ENCODE results near the gene LRRC4.

The LRRC4 gene

DNA sequence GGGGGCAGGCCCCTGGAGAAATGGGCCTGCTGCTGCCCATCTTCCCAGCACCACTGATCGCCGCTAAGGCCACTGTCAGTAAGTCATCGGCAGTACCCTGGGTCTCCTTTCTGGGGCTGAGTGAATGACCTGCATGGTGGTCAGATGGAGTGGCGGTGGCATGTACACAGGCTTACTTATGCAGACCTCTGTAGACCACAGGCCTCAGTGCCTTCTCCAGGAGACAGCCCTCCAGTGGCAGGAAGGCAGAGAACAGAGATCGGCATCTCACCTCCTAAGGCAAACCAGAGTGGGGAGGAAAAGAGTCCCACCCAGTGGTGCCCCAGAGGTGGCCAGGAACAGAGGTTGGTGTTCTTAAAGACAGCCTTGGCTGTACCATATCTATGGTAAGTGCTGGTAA, 22.8 kb upstream of the LRRC4 start:
- intact Hi-C loops (cut with DNase I; ENCODE audit: low total_unique reads), result no loop called here
- no peaks in the 10 kb centered on the region for H3K4me1 ChIP-seq
- TF ChIP-seq, protein P1, sequence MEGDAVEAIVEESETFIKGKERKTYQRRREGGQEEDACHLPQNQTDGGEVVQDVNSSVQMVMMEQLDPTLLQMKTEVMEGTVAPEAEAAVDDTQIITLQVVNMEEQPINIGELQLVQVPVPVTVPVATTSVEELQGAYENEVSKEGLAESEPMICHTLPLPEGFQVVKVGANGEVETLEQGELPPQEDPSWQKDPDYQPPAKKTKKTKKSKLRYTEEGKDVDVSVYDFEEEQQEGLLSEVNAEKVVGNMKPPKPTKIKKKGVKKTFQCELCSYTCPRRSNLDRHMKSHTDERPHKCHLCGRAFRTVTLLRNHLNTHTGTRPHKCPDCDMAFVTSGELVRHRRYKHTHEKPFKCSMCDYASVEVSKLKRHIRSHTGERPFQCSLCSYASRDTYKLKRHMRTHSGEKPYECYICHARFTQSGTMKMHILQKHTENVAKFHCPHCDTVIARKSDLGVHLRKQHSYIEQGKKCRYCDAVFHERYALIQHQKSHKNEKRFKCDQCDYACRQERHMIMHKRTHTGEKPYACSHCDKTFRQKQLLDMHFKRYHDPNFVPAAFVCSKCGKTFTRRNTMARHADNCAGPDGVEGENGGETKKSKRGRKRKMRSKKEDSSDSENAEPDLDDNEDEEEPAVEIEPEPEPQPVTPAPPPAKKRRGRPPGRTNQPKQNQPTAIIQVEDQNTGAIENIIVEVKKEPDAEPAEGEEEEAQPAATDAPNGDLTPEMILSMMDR (IDR thresholded peaks at IDR 0.05), result no peak
- H3K9me3 ChIP-seq, result no peaks in the 10 kb centered on the region
- H3K4me3 ChIP-seq, result no peak overlapping the region
- H3K27me3 ChIP-seq, result no peaks in the 10 kb centered on the region
- no peak for DNase-seq
- no peak overlapping the region for H3K27ac ChIP-seq
- no peaks in the 10 kb centered on the region for H3K36me3 ChIP-seq

DNA sequence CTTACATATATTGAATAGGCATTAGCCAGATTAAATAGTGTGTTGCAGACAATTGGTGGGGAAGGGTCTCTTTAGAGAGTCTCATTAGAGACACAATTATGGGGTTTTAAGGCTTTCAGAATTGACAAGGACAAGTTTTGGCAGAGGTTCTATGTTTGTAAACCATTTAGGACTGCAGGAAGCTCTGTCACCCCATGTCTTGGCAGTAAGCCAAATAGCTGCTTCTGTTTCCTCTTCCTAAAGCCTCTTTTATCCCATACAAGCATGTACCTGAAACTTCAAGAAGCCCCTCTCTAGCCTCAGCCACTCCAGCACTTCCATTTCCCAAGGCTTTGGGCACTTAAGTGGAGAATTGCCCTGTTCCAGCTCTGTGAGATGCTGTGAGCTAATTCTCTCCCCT, 21.8 kb upstream of the LRRC4 start:
- Histone ChIP-seq H3K4me3 (no peak overlapping the region), H3K4me1 (no peaks in the 10 kb centered on the region), H3K27ac (no peak overlapping the region), H3K36me3 (no peaks in the 10 kb centered on the region), H3K9me3 (no peaks in the 10 kb centered on the region), H3K27me3 (no peaks in the 10 kb centered on the region)
- intact Hi-C loops (cut with DNase I; ENCODE audit: low total_unique reads), result no loop called here
- TF ChIP-seq, protein P1 (IDR thresholded peaks at IDR 0.05), result no peak
- DNase-seq, result no peak

DNA sequence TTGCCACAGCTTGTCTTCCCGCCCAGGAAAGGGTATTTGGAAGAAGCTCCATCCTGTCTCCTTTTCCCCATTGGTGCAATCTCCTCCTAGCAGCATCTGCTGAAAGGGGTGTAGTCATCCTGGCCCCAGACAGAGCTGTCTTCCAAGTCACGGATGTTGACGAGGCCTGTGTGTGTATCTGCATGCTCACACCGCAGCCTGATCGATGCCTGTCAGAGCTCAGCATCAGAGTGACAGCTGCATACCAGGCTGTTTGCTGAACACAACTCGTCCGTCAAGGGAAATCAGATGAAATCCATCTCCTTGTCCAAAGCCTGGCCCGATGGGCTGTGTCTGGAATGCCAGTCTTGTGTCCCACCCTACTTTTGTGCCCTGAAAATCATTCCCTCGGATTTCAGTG, 21.2 kb upstream of the LRRC4 start:
- Histone ChIP-seq H3K36me3 (no peaks in the 10 kb centered on the region), H3K27me3 (no peaks in the 10 kb centered on the region), H3K27ac (no peak overlapping the region), H3K4me3 (no peak overlapping the region), H3K4me1 (no peaks in the 10 kb centered on the region), H3K9me3 (no peaks in the 10 kb centered on the region)
- TF ChIP-seq, protein P1 (IDR thresholded peaks at IDR 0.05), result no peak
- DNase-seq, result no peak
- intact Hi-C loops (cut with DNase I; ENCODE audit: low total_unique reads), result no loop called here

DNA sequence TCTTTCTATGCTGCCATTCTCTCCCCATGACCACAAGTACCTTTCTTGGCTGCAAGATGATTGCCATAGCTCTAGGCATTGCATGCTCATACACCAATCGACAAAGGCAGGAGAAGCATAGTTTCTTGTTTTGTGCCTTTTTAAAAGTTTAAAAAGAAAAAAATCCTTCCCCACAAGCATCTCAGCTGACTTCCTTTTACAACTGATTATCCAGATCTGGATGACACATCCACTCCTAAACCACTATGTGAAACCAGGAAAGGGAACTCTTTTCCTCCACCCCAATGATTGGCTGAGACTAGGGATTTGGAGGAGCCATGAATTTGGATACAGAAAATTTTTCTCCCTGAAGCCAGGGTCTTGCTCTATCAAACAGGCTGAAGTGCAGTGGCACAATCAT, 14.5 kb upstream of the LRRC4 start:
- Histone ChIP-seq H3K27me3 (no peaks in the 10 kb centered on the region), H3K9me3 (no peaks in the 10 kb centered on the region), H3K4me3 (no peak overlapping the region), H3K4me1 (peaks cover 0 to 4% (median 0%) of the 10 kb centered on the region in 4 donors), H3K36me3 (peaks cover 0 to 9% (median 0%) of the 10 kb centered on the region in 3 donors), H3K27ac (no peak overlapping the region)
- intact Hi-C loops (cut with DNase I; ENCODE audit: low total_unique reads), result no loop called here
- TF ChIP-seq, protein P1 (IDR thresholded peaks at IDR 0.05), result no peak
- DNase-seq, result no peak

DNA sequence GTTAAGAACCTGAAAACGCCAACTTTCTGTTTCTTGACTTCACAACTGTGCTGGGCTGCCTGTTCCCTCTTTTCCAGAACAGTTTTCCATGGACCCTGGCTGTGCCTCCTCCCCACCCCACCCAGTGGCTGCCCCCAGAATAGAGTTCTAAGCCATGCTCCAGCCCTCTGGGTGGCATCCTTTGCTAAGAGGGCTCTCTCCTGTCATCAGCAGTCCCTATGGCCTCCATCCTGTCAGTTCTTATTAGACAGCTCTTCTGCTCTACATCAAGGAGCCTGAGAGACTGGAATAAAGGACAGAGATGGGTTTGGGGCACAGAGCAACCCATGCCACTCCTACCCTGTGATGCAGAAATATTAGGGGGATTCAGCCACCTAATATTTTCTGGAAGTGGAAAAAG, 13.9 kb upstream of the LRRC4 start:
- Histone ChIP-seq H3K4me1 (peaks cover 0 to 6% (median 0%) of the 10 kb centered on the region in 4 donors), H3K4me3 (no peak overlapping the region), H3K36me3 (peaks cover 0 to 9% (median 0%) of the 10 kb centered on the region in 3 donors), H3K9me3 (no peaks in the 10 kb centered on the region), H3K27me3 (no peaks in the 10 kb centered on the region), H3K27ac (no peak overlapping the region)
- TF ChIP-seq, protein P1 (IDR thresholded peaks at IDR 0.05), result no peak
- intact Hi-C loops (cut with DNase I; ENCODE audit: low total_unique reads), result no loop called here
- no peak for DNase-seq

DNA sequence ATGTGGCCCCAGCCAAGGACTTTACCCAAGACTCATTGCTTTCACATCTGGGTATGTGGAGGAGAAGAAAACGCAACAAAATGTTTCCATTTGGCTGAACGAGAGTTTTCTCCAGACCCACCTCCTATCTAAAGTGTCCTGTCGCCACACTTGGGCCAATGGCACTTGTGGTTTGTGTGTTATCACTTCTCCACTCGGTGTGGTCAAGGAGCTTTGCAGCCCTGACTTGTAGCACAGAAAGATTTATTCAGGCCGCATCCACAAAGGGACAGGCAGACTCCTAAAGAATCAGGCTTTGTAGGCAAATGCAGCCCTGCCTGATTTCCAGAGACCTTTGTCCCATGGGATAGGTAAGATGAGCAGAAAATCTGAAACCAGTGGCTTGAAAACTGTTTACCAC, 12.8 kb upstream of the LRRC4 start:
- peaks cover 0 to 6% (median 0%) of the 10 kb centered on the region in 4 donors for H3K4me1 ChIP-seq
- H3K27ac ChIP-seq, result no peak overlapping the region
- no peak overlapping the region for H3K4me3 ChIP-seq
- no peak for DNase-seq
- no peaks in the 10 kb centered on the region for H3K9me3 ChIP-seq
- H3K27me3 ChIP-seq, result no peaks in the 10 kb centered on the region
- intact Hi-C loops (cut with DNase I; ENCODE audit: low total_unique reads), result no loop called here
- H3K36me3 ChIP-seq, result peaks cover 0 to 9% (median 0%) of the 10 kb centered on the region in 3 donors
- TF ChIP-seq, protein P1 (IDR thresholded peaks at IDR 0.05), result no peak
